ENCODE results near the gene NFYB.

- no peak for TF ChIP-seq CTCF (IDR thresholded peaks at IDR 0.05)
- TF ChIP-seq EP300 (IDR thresholded peaks at IDR 0.05): no peak
These were observed 16.8 kb upstream of the NFYB start for GRCh38 chr12:104154806-104155205.

Measured in tibial nerve (tissue), 4 donors.